KOPT-K1 (cell line): ENCODE data around the gene SMARCC1.

Experiments
- H3K27ac ChIP-seq: fragments of 200-600 bp; sonication (generic); 2 replicates; pipeline ENCODE4 v1.5.1; 2016; ENCODE audit warnings: antibody characterized with exemption, mild to moderate bottlenecking, low read depth, low read length; ENCODE audit not compliant: poor library complexity, severe bottlenecking
- H3K36me3 ChIP-seq: fragments of 200-600 bp; sonication (generic); 2 replicates; pipeline ENCODE4 v1.5.1; 2017; ENCODE audit warnings: antibody characterized with exemption, mild to moderate bottlenecking, low read length, moderate library complexity; ENCODE audit not compliant: insufficient read depth
- H3K9me3 ChIP-seq: fragments of 200-600 bp; sonication (generic); 2 replicates; pipeline ENCODE4 v1.5.1; 2017; ENCODE audit warnings: antibody characterized with exemption, low read length, mild to moderate bottlenecking; ENCODE audit not compliant: insufficient read depth, poor library complexity, severe bottlenecking

SMARCC1 gene

DNA sequence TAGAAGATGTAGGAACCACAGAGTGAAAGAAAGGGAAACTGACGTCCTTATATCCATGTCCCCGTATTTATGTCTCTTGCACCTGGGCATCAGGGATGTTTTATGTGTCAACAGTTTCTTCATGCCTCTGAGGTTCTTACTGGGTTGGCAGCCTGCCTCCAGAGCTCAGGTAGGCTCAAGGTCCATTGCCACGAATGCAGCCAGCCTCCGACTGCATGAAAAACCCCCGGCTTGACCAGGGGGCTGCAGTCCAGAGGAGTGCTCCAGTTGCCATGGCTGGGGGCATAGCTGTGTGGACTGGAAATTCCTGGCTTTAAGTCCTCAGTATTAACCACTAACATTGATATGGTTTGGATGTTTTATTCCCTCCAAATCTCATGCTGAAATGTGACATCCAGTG lies 200.3 kb downstream of the SMARCC1 start:
- H3K9me3 ChIP-seq: no peaks in the 10 kb centered on the region
- peaks cover 28% of the 10 kb centered on the region for H3K36me3 ChIP-seq
- no peak overlapping the region for H3K27ac ChIP-seq

- H3K27ac ChIP-seq: no peak overlapping the region
- H3K36me3 ChIP-seq: peaks cover 19% of the 10 kb centered on the region
- no peaks in the 10 kb centered on the region for H3K9me3 ChIP-seq
Measured at GRCh38 chr3:47580481-47580880, 201.2 kb downstream of the SMARCC1 start.

DNA sequence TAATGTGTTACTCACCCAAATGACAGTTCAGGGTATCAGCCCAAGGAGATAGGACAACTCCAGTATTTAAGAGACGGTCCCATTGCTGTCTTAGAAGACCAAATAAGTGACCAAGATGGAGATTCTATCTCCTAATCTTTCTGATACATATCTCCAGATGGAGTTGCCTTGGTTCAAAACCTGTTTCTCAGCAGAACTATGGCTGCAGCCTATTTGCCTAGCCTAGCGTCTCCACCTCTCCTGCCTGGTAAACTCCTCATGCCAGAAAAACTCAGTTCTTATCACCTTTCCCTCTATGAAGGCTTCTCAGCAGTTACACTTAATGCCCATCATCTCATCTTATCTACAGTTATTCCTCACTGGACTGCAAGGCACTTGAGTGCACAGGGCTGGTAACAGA lies 201.8 kb downstream of the SMARCC1 start:
- Histone ChIP-seq H3K9me3 (no peaks in the 10 kb centered on the region), H3K27ac (no peak overlapping the region), H3K36me3 (peaks cover 13% of the 10 kb centered on the region; the same call in 1 of the 2 replicates)

- no peaks in the 10 kb centered on the region for H3K9me3 ChIP-seq
- peaks cover 4% of the 10 kb centered on the region; the same call in 1 of the 2 replicates for H3K36me3 ChIP-seq
- no peak within 1 kb of the TSS for H3K27ac ChIP-seq
Measured at GRCh38 chr3:47578691-47579632, 202.7 kb downstream of the SMARCC1 start, which contains the start of gene CSPG5. TSS of gene CSPG5 (minus strand) at chr3:47578865. CDS start at chr3:47578693, 172 bp downstream.

- H3K36me3 ChIP-seq: no peaks in the 10 kb centered on the region
- H3K9me3 ChIP-seq: no peaks in the 10 kb centered on the region
- H3K27ac ChIP-seq: no peak overlapping the region
Measured at GRCh38 chr3:47578119-47578632, 203.5 kb downstream of the SMARCC1 start.

DNA sequence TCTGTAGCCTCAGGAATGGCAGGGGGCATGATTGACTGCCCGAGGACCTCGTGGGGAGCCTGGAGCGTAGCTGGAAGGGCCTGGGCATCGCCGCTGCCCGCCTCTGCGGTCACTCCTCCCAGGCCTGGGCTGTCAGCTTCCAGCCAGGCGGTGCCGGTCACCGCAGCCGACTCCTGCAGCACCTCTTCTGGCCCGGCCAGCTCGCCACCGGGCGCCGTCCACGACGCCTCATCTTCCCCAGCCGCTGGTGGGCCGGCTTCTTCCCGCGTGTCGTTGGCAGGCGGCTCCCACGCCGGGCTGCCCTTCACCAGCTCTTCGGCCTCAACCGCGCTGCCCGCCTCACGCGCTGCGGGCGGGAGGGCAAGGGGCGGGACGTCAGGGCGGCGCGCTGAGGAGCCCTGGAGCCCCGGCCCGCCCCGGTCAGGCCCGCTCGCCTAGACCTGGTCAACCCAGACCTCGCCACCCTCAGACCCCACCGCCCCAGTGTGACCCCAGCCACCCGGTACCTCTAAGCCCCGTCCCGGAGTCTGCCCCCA lies 204.0 kb downstream of the SMARCC1 start:
- Histone ChIP-seq H3K9me3 (no peaks in the 10 kb centered on the region), H3K27ac (no peak overlapping the region), H3K36me3 (no peaks in the 10 kb centered on the region)

GRCh38 chr3:47573190-47574172 lies 208.2 kb downstream of the SMARCC1 start:
- Histone ChIP-seq H3K9me3 (no peaks in the 10 kb centered on the region), H3K36me3 (no peaks in the 10 kb centered on the region), H3K27ac (no peak overlapping the region)

- Histone ChIP-seq H3K27ac (no peak overlapping the region), H3K36me3 (no peaks in the 10 kb centered on the region), H3K9me3 (no peaks in the 10 kb centered on the region)
Measured at GRCh38 chr3:47571391-47572175, 210.1 kb downstream of the SMARCC1 start.

- H3K27ac ChIP-seq: no peak overlapping the region
- no peaks in the 10 kb centered on the region for H3K9me3 ChIP-seq
- H3K36me3 ChIP-seq: no peaks in the 10 kb centered on the region
Measured at GRCh38 chr3:47568901-47569300, 212.8 kb downstream of the SMARCC1 start.

DNA sequence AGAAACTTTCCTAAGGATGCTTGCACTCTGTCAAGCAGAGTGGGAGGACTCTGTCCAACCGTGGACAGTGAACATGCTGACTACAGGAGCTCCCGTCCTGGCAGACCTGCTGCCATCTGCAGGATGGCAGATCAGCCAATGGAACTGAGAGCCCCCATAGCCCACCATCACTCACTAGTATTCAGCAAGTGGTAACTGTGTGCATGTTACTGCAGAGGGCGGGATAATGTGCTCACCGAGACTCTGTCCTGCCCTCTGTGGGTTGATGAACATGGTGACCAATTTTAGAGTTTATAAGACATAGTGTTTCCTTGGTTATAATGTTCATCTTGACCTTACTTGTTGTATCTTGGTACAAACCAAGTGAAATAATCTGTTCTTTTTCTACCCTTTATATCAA lies 214.5 kb downstream of the SMARCC1 start:
- Histone ChIP-seq H3K36me3 (no peaks in the 10 kb centered on the region), H3K9me3 (no peaks in the 10 kb centered on the region), H3K27ac (no peak overlapping the region)

- no peaks in the 10 kb centered on the region for H3K9me3 ChIP-seq
- no peaks in the 10 kb centered on the region for H3K36me3 ChIP-seq
- H3K27ac ChIP-seq: no peak overlapping the region
Measured at GRCh38 chr3:47566667-47567066, 215.0 kb downstream of the SMARCC1 start.

DNA sequence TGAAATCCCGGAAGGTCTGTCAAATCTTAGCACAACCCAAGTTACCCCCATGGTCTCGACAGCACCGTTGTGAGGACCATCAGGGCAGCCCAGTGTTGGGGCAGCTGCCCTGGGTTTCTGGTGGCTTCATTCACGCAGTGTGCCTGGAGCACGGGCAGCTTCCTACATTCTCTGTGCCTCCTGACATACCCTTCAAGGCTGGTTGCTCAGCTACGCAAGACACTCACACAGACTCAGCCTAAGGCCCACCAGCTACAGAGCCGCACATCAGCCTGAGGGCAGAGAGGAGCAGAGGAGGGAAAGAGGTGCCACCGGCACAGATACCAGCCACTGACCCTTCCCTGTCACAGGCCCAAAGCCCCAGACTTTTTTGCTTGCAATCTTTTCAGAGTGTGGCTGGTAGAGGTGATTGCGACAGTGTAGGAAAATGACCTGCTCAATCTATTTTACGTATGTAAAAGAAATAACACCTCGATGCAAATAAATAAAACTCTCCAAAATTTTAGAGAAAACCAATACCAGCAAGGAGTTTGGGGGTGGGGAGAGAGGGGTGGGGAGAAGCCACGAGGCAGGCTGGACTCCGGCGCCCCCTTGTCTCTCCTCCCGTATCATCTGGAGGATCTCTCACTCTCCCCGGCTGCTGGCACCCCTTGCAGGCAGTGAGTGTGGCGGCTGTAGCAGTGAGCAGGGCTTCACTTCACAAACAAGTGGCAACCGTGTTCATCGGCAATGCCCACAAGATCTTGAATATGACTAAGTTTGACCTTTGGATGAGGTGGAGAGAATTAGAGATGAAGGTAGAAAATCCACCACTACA lies 215.8 kb downstream of the SMARCC1 start:
- Histone ChIP-seq H3K9me3 (no peaks in the 10 kb centered on the region), H3K36me3 (no peaks in the 10 kb centered on the region), H3K27ac (no peak overlapping the region)

- Histone ChIP-seq H3K9me3 (peaks cover 7% of the 10 kb centered on the region), H3K27ac (no peak overlapping the region), H3K36me3 (no peaks in the 10 kb centered on the region)
Measured at GRCh38 chr3:47556351-47556750, 225.3 kb downstream of the SMARCC1 start.
